Tibial nerve (tissue), 4 donors: ENCODE measurements around the gene JUND.
A peak's percentile ranks its signal among the peaks of the same experiment; 100 is the strongest.

Source experiments
- EP300 ChIP-seq, 2 donors: sonication (generic); formaldehyde crosslinking; IDR thresholded peaks; one replicate each; pipeline ENCODE4 v1.6.1; 2017; ENCODE audit warnings: antibody characterized with exemption in 2 of 2, mild to moderate bottlenecking in 1 of 2
- POLR2A ChIP-seq, 2 donors: fragments of 450-650 bp; IDR thresholded peaks; one replicate each; pipeline ENCODE4 v1.6.1; 2017; ENCODE audit warnings: antibody characterized with exemption in 2 of 2, mild to moderate bottlenecking in 2 of 2, moderate library complexity in 2 of 2
- TF ChIP-seq, protein P1 (sequence below), 5 experiments: fragments of 200-600 bp in 3 of 5; fragments of 450-650 bp in 2 of 5; sonication (generic) in 3 of 5; IDR thresholded peaks; one replicate each; pipeline ENCODE4 v1.5.1; 2016 to 2019; ENCODE audit warnings: antibody characterized with exemption in 5 of 5, mild to moderate bottlenecking in 3 of 5, moderate library complexity in 2 of 5

GRCh38 chr19:18254546-18255503 is 26.6 kb downstream of the JUND start:
- TF ChIP-seq, protein P1, sequence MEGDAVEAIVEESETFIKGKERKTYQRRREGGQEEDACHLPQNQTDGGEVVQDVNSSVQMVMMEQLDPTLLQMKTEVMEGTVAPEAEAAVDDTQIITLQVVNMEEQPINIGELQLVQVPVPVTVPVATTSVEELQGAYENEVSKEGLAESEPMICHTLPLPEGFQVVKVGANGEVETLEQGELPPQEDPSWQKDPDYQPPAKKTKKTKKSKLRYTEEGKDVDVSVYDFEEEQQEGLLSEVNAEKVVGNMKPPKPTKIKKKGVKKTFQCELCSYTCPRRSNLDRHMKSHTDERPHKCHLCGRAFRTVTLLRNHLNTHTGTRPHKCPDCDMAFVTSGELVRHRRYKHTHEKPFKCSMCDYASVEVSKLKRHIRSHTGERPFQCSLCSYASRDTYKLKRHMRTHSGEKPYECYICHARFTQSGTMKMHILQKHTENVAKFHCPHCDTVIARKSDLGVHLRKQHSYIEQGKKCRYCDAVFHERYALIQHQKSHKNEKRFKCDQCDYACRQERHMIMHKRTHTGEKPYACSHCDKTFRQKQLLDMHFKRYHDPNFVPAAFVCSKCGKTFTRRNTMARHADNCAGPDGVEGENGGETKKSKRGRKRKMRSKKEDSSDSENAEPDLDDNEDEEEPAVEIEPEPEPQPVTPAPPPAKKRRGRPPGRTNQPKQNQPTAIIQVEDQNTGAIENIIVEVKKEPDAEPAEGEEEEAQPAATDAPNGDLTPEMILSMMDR (IDR thresholded peaks at IDR 0.05) = peak in 1 of 5 experiments; percentile 11
- no peak for TF ChIP-seq POLR2A (IDR thresholded peaks at IDR 0.05)
- TF ChIP-seq EP300 (IDR thresholded peaks at IDR 0.05) = no peak
